CD4-positive, alpha-beta T cell treated with Interleukin-21 for 1 hour (primary cell): ENCODE measurements around the gene MED13L.

Source experiments
- DNase-seq: peaks from one replicate; pipeline ENCODE4 v3.0.0-alpha.2; 2020

The MED13L gene

GRCh38 chr12:115957686-115958290, 319.7 kb downstream of the MED13L start:
- DNase-seq, result no peak

DNA sequence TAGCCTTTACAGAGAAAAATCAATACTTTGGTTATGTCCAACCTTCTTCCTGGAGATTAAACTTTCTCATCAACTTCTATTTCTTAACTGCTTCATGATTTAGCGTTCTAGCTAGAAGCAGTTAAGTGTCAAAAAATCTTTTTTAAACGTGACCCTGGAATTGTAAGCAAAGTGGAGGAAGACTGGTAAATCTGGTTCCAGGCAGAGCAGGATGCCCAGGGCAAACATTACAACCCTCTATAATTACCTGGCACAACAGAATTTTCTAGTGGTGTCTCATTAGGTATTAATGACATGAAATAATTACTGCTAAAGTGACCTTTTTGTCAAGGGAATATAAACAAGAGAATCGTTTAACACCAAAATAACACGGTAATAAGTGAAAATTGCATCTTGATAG, 320.8 kb downstream of the MED13L start:
- no peak for DNase-seq

GRCh38 chr12:115956236-115956635, 321.3 kb downstream of the MED13L start:
- DNase-seq, result no peak

DNA sequence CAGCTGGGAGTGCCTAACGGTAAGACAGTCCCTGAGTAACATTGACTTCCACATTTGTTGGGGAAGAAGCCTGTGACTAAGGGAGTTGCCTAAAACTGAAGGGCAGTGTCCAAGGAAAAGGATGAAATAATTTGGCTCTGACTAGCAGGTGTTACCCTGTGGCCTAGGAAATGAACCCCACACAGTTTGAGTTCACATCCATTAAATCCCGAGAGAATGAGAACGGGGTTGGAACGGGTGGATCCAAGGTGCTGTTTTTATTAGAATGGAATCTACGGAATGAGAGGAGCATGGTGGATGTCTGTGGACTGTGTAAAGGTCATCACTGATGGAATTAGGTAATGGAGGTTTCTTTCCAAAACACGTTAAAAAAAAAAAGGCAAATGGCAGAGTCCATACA, 324.0 kb downstream of the MED13L start:
- DNase-seq, result no peak

- DNase-seq, result no peak
Observed at GRCh38 chr12:115953031-115953430, 324.5 kb downstream of the MED13L start.

- DNase-seq, result no peak
Observed at GRCh38 chr12:115950959-115951358, 326.5 kb downstream of the MED13L start.

DNA sequence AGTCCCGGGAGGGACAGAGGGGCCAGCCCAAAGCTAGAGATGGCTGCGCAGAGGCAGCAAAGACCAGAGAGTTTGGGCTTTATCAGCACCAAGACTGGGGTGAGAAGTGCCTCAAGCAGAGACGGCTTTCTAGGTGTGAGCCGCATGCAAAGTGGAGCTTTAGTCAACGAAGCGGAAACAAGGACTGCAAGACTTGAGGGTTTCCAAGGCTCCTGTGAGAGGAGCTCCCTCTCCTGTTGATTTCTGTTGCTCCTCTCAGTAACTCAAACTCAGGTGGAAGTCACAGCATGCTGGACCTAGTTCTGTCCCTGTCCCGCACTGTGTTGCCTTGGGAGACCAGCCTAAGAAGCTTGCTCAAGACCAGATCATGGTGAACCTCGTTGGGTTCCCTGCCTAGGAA, 327.8 kb downstream of the MED13L start:
- no peak for DNase-seq

- no peak for DNase-seq
Observed at GRCh38 chr12:115947696-115948062, 329.8 kb downstream of the MED13L start.

DNA sequence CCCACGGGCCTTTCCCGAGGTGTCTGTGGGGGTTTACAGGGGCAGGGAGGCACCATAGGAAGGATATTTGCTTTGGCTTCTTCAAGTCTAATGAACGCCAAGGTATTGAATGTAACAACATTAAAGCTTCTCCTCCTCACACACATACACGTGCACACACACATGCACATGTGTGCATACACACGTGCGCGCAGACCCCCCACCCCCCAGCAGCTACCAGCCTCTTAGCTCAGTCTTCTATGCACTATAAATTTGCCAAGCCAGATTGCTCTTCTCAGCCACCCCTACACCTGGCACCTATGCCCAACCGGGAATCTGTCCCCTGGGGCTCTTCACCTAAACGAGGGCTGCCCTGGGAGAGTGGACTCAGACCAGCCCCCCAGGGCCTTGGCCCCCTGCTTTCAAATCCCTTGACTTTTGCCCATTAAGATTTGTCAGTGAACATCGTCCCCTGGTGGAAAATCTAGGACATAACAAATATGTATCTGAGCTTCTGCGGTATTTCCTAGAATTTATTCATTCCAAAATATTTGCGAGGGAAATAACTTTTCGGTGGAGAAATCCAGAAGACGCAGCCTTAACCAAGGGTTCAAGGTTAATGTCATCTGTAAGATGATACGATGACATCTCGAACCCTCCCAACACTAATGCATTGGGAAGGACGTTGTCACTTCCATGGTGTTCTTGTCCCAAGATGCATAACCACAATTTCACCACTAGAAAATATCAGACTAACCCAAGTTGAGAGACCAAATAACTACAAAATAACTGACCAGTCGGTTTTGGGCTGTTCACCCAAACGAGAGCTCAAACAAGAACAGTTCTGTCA, 330.4 kb downstream of the MED13L start:
- no peak for DNase-seq

GRCh38 chr12:115946092-115946491, 331.4 kb downstream of the MED13L start:
- no peak for DNase-seq

DNA sequence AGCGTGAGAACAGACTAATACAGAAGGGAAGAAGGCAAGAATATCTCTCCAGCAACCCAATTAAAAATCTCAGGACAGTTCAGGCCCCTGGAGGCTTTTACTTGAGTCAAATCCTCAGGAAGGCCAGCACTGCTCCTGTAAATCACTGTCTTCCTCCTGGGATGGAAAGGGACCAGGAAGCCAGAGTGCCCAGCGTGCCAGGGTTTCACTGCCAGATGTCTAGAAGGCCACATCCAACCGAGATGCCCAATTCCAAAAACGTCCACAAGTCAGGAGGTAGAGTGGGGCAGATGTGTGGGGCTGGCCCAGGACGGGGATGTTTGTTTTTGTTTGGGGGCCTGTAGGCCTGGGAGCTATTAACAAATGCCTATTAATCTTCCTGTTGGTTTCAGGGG, 332.0 kb downstream of the MED13L start:
- no peak for DNase-seq

DNA sequence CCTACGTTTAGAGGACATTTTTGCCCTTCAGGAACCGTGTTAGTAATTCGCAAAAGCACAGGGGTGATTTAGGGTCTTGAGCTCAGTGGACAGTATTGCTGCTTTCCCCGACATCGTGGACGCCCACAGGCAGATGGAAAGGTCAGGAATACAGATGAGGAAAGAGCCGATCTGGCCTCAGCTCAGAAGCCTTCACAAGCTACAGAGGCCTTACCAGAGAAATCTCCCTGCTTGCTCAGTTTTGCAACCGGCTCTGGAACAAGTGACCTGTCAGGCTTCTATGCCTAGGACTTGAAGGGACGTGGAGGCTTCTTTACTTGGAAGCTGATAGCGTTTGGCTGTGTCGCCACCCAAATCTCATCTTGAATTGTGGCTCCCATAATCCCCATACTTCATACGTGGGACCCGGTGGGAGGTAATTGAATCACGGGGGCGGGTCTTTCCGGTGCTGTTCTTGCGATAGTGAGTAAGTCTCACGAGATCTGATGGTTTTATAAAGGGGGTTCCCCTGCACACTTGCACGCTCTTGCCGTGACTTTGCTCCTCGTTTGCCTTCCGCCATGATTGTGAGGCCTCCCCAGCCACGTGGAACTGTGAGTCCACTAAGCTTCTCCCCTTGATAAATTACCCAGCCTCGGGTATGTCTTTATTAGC, 332.5 kb downstream of the MED13L start:
- no peak for DNase-seq

DNA sequence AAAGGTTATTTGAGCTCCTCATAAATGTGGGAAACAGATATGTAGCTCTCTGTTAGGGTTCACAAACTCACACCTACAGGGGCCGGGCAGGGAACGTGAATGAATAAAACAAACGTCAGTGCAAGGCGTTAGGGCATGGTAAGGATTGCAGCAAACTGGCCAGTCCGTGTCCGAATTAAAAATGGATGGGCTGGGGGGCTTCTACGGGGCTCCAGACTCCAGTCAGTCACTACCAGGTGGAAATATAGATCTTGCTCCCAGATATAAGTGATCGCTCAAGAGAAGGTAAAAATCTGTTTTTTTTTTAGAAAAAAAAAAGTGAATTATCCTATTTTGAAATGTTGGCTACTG, 333.1 kb downstream of the MED13L start:
- no peak for DNase-seq

GRCh38 chr12:115943630-115944391, 333.7 kb downstream of the MED13L start:
- no peak for DNase-seq

DNA sequence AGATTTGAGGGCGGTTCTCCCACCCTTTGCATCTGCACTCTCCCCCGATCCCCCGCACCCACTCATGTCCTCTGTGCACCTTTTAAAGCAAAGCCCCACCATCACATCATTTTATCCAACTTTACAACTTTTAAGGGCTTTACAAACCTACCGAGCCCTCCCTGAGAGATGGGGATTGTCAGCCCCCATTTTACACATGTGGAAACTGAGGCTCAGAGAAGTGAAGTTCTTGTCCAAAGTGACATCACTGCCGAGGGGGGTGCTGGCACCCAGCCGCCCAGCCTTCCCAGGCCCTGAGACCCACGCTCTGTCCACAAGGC, 334.2 kb downstream of the MED13L start:
- no peak for DNase-seq

DNA sequence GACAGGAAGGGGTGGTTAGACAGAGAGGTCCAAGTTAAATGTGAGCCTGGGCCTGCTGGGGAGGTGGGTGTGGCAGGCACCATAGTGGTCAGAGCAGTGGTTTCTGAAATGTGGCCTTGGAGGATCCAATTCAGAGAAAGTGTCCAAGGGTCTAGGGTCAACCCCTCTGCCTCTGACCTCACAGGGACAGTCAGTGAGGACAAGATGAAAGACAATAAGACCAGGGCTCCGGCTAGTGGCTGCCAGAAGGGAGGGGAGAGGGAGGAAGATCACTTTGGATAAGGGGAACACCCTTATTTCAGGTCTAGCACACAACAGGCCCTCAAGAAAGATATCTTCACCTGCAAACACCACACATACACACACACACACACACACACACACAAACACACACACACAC, 335.1 kb downstream of the MED13L start:
- no peak for DNase-seq

GRCh38 chr12:115941362-115941761, 336.1 kb downstream of the MED13L start:
- no peak for DNase-seq

DNA sequence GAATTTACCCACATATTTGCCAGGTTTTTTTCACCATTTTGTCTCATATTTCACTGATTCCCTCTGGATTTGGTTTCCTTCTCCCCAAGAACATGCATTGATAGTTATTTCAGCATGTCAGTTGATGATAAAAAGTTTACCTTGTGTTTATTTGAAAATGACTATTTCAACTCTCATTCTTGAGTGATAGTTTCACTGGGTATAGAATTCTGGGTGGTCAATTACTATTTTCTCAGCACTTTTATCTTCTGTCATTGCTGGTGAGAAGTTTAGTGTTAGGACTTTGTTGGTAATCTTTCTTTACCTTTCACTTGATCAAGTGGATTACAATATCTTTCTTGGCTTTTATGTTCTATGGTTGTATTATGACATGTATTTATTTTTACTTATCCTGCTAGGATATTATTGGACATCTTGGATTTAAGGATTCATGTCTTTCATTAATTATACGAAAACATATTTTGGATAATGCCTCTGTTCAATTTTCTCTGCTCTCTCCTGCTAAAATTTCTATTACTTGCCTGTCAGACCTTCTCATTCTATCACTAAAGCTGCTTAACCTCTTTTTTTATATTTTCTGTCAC, 338.6 kb downstream of the MED13L start:
- no peak for DNase-seq

GRCh38 chr12:115936997-115937916, 340.2 kb downstream of the MED13L start:
- no peak for DNase-seq

DNA sequence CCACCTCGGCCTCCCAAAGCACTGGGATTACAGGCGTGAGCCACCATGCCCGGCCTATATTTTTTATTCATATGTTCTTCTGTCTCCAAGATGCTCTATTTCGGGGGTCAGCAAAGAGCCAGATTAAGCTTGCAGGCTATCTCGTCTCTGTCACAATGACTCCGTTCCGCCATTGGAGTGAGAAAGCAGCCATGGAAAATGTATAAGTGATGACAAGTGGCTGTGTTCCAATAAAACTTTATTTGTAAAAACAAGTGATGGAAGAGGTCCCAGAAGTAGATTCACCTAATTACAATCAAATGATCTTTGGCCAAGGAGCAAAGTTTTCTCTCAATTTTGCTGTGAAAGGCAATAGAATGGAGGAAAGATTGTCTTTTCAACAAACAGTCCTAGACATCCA, 342.6 kb downstream of the MED13L start:
- DNase-seq, result no peak

DNA sequence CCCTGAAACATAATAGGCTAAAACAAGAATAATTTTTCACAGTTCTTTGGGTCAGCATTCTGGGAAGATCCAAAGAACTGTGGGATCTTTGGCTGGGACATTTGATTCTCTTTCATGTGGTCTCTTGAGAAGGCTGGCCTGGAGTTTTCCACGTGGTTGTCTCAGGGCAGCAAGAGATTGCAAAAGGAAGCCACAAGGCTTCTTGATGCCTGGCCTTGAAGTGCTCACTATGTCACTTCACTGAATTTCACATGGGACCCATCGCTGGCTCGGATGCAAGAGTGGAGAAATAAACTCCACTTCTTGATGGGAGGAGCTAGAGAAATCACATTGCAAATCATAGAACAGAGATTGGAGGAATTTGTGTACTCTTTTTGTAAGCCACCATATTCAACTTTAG, 343.4 kb downstream of the MED13L start:
- no peak for DNase-seq

DNA sequence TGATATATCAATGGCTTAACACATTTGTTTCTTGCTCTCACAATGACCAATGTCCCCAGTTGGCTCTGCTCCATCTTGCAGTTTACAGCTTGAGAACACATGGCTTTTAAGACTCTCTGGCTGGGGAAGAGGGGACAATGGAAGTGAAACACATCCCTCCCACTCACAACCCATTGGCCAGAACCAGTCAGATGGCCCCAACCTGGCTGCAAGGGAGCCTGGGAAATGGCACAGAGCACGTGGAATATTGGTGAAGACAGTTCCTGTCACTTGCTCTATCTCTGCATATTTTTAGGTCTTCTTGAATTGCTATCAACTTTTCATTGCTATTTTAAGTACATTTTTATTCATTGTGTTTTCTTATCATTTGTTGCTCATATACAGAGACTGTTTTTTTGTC, 345.4 kb downstream of the MED13L start:
- no peak for DNase-seq
